ENCODE measurements around the gene MORN3.
"Not testable (repeated sequence)": the region's sequence is repeated elsewhere in the genome, so short reads cannot be mapped to it uniquely, and the experiment has no call there.

MORN3 gene, protein sequence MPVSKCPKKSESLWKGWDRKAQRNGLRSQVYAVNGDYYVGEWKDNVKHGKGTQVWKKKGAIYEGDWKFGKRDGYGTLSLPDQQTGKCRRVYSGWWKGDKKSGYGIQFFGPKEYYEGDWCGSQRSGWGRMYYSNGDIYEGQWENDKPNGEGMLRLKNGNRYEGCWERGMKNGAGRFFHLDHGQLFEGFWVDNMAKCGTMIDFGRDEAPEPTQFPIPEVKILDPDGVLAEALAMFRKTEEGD

DNA sequence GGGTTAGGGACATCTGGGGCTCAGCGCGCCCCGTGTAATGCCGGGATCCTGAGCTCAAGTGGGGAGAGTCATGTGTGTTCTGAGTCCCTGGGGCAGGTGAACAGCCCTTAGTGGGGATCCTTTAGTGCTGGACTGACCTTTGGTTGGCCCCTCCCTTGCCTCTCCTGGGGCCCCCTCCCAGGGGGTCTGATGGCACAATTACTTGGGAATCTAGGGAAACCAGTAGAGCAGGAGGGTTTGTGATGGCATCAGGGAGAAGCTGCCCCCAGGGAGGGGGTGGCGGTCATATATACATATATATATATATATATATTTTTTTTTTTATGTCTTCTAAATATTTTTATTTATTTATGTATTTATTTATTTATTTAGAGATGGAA lies at the start of gene MORN3:
Gene MORN3, minus strand, starts transcription at position 134 of the 380 bp plus-strand sequence. CDS start 171 bp downstream, outside the sequence.
- Histone ChIP-seq H4K20me1 (ENCODE audit: insufficient read depth) (no peaks in the 10 kb centered on the region), H3K27me3 (ENCODE audit: insufficient read depth, low read depth) (no peaks in the 10 kb centered on the region), H3K4me3 (IDR thresholded peaks at IDR 0.05; ENCODE audit: insufficient read depth, low read depth, low read length) (no peak within 1 kb of the TSS), H2AFZ (ENCODE audit: low read depth) (no peak within 1 kb of the TSS), H3K36me3 (ENCODE audit: insufficient read depth) (no peaks in the 10 kb centered on the region), H3K4me1 (ENCODE audit: low read depth, poor library complexity, severe bottlenecking) (peaks cover 16% of the 10 kb centered on the region), H3K27ac (no peak within 1 kb of the TSS), H3K4me2 (no peak within 1 kb of the TSS), H3K9ac (no peak within 1 kb of the TSS), H3K79me2 (ENCODE audit: insufficient read depth, low read depth) (no peaks in the 10 kb centered on the region)
- TF ChIP-seq, protein P1, sequence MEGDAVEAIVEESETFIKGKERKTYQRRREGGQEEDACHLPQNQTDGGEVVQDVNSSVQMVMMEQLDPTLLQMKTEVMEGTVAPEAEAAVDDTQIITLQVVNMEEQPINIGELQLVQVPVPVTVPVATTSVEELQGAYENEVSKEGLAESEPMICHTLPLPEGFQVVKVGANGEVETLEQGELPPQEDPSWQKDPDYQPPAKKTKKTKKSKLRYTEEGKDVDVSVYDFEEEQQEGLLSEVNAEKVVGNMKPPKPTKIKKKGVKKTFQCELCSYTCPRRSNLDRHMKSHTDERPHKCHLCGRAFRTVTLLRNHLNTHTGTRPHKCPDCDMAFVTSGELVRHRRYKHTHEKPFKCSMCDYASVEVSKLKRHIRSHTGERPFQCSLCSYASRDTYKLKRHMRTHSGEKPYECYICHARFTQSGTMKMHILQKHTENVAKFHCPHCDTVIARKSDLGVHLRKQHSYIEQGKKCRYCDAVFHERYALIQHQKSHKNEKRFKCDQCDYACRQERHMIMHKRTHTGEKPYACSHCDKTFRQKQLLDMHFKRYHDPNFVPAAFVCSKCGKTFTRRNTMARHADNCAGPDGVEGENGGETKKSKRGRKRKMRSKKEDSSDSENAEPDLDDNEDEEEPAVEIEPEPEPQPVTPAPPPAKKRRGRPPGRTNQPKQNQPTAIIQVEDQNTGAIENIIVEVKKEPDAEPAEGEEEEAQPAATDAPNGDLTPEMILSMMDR (conservative IDR thresholded peaks at IDR 0.05; ENCODE audit: low read depth, low read length): no peak

DNA sequence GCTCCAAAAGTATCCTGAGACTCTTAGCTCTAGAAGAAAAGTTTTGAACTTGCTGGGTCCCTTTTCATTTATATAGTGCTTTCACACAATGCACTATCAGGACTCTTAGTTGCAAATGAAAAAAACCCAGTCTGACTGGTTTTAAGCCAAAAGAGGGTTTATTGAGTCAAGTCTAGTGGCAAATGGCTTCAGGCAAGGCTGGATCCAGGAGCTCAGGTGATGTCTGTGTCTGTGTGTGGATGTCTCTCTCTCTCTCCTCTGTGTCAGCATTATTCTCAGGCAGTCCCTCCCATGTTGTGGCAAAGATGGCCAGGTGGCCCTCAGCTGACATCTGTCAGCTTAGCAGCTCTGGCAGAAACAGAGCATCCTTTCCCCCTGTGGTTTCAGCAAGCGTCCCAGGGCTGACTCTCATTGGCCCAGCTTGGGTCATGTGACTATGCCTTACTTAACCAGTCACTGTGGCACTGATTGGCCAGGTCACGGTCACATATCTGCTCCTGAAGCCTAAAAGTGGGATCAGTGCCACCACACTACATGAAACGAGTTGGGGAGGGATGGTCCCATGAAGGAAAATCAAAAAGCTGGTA lies 49.3 kb upstream of the MORN3 start:
- H3K27ac ChIP-seq: no peak overlapping the region
- no peaks in the 10 kb centered on the region for H4K20me1 ChIP-seq (ENCODE audit: insufficient read depth)
- H2AFZ ChIP-seq (ENCODE audit: low read depth): no peak overlapping the region
- H3K9ac ChIP-seq: no peak overlapping the region
- TF ChIP-seq, protein P1 (conservative IDR thresholded peaks at IDR 0.05; ENCODE audit: low read depth, low read length): no peak
- no peak overlapping the region for H3K4me2 ChIP-seq
- H3K79me2 ChIP-seq (ENCODE audit: insufficient read depth, low read depth): no peaks in the 10 kb centered on the region
- H3K4me1 ChIP-seq (ENCODE audit: low read depth, poor library complexity, severe bottlenecking): peaks cover 9% of the 10 kb centered on the region
- no peak overlapping the region for H3K4me3 ChIP-seq (IDR thresholded peaks at IDR 0.05; ENCODE audit: insufficient read depth, low read depth, low read length)
- no peaks in the 10 kb centered on the region for H3K27me3 ChIP-seq (ENCODE audit: insufficient read depth, low read depth)
- H3K36me3 ChIP-seq (ENCODE audit: insufficient read depth): no peaks in the 10 kb centered on the region

DNA sequence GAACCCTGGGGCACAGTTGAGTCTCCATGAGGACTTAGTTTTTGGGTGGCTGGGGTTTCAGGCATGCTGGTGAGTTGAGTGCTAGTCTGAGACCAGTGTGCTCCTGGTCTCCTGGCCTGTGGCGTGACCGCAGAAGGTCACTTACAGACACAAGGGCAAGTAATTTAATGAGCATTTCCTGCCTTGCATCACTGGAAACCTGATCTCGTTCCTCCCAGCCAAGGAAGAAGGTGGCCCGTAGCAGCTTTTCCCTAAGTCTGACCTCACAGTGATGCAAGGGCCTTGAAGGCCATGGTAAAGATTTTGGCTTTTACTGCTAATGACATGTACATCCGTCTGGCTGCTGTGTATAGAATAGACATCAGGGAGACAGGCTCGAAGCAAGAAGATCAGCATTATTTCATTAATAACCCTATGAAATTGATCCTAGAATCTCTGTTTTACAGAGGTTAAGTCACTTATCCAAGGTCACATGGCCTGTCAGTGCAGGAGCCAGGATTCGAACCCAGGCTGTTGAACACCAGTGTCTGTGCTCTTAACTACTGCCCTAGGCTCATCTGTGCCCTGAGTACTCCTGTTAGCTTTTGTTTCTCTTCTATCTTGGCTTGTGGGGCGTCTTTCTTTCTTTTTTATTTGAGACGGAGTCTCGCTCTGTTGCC lies 47.7 kb upstream of the MORN3 start:
- no peak overlapping the region for H3K4me3 ChIP-seq (IDR thresholded peaks at IDR 0.05; ENCODE audit: insufficient read depth, low read depth, low read length)
- TF ChIP-seq, protein P1 (conservative IDR thresholded peaks at IDR 0.05; ENCODE audit: low read depth, low read length): no peak
- no peak overlapping the region for H3K9ac ChIP-seq
- no peak overlapping the region for H2AFZ ChIP-seq (ENCODE audit: low read depth)
- no peaks in the 10 kb centered on the region for H3K79me2 ChIP-seq (ENCODE audit: insufficient read depth, low read depth)
- H3K36me3 ChIP-seq (ENCODE audit: insufficient read depth): no peaks in the 10 kb centered on the region
- H3K27ac ChIP-seq: no peak overlapping the region
- peaks cover 9% of the 10 kb centered on the region for H3K4me1 ChIP-seq (ENCODE audit: low read depth, poor library complexity, severe bottlenecking)
- no peaks in the 10 kb centered on the region for H4K20me1 ChIP-seq (ENCODE audit: insufficient read depth)
- no peak overlapping the region for H3K4me2 ChIP-seq
- H3K27me3 ChIP-seq (ENCODE audit: insufficient read depth, low read depth): no peaks in the 10 kb centered on the region

DNA sequence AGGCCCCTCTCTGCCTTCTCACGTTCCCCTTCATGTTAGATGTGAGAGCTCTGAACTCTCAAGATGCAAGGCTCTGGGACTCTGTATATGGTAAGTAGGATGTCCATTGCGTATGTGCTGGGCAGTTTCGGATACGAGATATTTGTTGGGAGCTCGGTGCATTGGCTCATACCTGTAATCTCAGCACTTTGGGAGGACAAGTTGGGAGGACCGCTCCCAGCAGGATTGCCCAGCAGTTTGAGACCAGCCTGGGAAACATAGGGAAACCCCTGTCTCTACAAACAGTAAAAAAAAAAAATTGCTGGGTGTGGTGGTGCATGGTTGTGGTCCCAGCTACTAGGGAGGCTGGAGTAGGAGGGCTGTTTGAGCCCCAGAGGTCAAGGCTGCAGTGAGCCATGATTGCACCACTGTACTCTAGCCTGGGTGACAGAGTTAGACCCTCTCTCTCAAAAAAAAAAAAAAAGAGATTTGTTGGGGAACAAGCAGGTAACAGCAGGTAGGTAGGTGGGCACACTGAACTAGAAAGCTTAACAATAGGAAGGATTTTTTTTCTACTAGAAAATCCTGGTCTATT lies 46.5 kb upstream of the MORN3 start:
- Histone ChIP-seq H3K27ac (no peak overlapping the region), H3K4me2 (no peak overlapping the region), H4K20me1 (ENCODE audit: insufficient read depth) (no peaks in the 10 kb centered on the region), H3K4me3 (IDR thresholded peaks at IDR 0.05; ENCODE audit: insufficient read depth, low read depth, low read length) (no peak overlapping the region), H3K36me3 (ENCODE audit: insufficient read depth) (no peaks in the 10 kb centered on the region), H3K4me1 (ENCODE audit: low read depth, poor library complexity, severe bottlenecking) (peaks cover 12% of the 10 kb centered on the region), H2AFZ (ENCODE audit: low read depth) (no peak overlapping the region), H3K79me2 (ENCODE audit: insufficient read depth, low read depth) (no peaks in the 10 kb centered on the region), H3K9ac (no peak overlapping the region), H3K27me3 (ENCODE audit: insufficient read depth, low read depth) (no peaks in the 10 kb centered on the region)
- TF ChIP-seq, protein P1 (conservative IDR thresholded peaks at IDR 0.05; ENCODE audit: low read depth, low read length): no peak

DNA sequence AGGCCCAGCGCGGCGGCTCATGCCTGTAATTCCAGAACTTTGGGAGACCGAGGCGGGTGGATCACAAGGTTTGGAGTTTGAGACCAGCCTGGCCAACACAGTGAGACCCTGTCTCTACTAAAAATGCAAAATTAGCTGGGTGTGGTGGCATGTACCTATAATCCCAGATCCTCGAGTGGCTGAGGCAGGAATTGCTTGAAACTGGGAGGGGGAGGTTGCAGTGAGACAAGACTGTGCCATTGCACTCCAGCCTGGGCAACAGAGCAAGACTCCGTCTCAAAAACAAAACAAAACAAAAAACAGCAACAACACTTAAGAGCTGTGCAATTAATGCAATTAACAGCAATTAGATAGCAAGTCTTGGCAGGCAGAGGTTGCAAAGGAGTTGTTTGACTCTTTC lies 45.6 kb upstream of the MORN3 start:
- H4K20me1 ChIP-seq (ENCODE audit: insufficient read depth); H3K36me3 ChIP-seq (ENCODE audit: insufficient read depth); H3K27me3 ChIP-seq (ENCODE audit: insufficient read depth, low read depth); H3K4me3 ChIP-seq (IDR thresholded peaks at IDR 0.05; ENCODE audit: insufficient read depth, low read depth, low read length); H3K27ac ChIP-seq; H3K4me2 ChIP-seq; H3K79me2 ChIP-seq (ENCODE audit: insufficient read depth, low read depth); H2AFZ ChIP-seq (ENCODE audit: low read depth); H3K9ac ChIP-seq: not testable (repeated sequence)
- peaks cover 12% of the 10 kb centered on the region for H3K4me1 ChIP-seq (ENCODE audit: low read depth, poor library complexity, severe bottlenecking)
